ENCODE results near the gene CCDC33.

DNA sequence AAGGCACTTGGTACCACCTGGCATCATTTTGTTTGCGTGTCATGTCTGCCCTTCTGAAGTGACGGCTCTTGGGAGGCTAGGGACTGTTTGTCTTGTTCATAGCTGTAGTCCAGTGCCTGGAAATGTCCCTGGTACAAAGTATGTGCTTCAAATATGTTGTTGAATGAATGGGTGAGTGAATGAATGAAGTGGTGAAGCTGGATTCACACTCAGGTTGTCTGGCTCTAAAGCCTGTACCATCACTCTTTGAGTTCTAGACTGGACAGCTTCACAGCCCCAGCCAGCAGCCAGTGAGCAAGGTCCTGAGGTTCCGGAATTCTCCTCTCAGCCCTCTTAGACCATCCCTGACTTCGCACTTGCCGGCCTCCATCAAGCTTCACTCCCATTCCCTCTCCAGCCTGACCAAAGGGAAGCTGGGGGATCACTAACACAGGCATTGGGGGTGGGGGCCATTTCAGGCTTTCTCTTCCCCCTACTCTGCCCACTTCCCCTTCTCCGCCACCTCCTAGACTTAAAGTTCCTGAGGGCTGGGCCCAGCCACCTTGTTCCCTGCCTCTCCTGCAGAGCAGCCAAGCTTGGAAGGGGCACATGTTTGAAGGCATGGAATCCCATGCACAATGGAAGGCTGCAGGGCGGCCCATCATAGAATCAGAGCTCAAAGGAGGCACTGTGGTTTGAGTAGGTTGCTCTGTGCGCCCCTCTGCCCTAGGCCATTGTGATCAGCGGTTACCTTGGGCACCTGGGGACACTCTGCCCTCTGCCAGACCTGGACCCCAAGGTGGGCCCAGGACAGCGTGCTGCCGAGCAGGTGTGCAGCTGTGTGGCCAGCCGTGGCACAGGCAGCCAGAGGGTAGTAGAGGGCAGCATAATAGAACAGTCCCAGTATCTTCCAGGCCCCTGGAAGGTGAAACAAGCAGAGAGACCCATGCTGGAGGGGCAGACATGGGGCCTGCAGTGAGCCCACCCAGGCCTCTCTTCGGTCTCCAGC is 41.3 kb upstream of the CCDC33 start:
- TF ChIP-seq, protein P1, sequence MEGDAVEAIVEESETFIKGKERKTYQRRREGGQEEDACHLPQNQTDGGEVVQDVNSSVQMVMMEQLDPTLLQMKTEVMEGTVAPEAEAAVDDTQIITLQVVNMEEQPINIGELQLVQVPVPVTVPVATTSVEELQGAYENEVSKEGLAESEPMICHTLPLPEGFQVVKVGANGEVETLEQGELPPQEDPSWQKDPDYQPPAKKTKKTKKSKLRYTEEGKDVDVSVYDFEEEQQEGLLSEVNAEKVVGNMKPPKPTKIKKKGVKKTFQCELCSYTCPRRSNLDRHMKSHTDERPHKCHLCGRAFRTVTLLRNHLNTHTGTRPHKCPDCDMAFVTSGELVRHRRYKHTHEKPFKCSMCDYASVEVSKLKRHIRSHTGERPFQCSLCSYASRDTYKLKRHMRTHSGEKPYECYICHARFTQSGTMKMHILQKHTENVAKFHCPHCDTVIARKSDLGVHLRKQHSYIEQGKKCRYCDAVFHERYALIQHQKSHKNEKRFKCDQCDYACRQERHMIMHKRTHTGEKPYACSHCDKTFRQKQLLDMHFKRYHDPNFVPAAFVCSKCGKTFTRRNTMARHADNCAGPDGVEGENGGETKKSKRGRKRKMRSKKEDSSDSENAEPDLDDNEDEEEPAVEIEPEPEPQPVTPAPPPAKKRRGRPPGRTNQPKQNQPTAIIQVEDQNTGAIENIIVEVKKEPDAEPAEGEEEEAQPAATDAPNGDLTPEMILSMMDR (IDR thresholded peaks at IDR 0.05; ENCODE audit: borderline replicate concordance, extremely low read depth, low read length, poor library complexity, severe bottlenecking) = no peak
- TF ChIP-seq EZH2 (IDR thresholded peaks at IDR 0.05; ENCODE audit: borderline replicate concordance, low read depth, low read length, severe bottlenecking) = no peak

Measured in DND-41 (cell line).